Measurements from ENCODE around the gene ELF1.

Gene ELF1

GRCh38 chr13:41025518-41025917, 6.4 kb upstream of the ELF1 start:
- TF ChIP-seq CTCF (IDR thresholded peaks at IDR 0.05; ENCODE audit: low read depth, low read length) = no peak
- DNase-seq (ENCODE audit: extremely low read depth, low read depth) = no peak

- no peak for DNase-seq (ENCODE audit: extremely low read depth, low read depth)
- TF ChIP-seq CTCF (IDR thresholded peaks at IDR 0.05; ENCODE audit: low read depth, low read length) = no peak
These were observed 647 bp upstream of the ELF1 start for GRCh38 chr13:41019578-41020347.

GRCh38 chr13:41018602-41018948, 541 bp downstream of the ELF1 start:
- TF ChIP-seq CTCF (IDR thresholded peaks at IDR 0.05; ENCODE audit: low read depth, low read length) = no peak
- DNase-seq (ENCODE audit: extremely low read depth, low read depth) = no peak

GRCh38 chr13:41017817-41018601, 1.1 kb downstream of the ELF1 start:
- no peak for DNase-seq (ENCODE audit: extremely low read depth, low read depth)
- TF ChIP-seq CTCF (IDR thresholded peaks at IDR 0.05; ENCODE audit: low read depth, low read length) = no peak

GRCh38 chr13:41017159-41017558, 2.0 kb downstream of the ELF1 start:
- no peak for DNase-seq (ENCODE audit: extremely low read depth, low read depth)
- no peak for TF ChIP-seq CTCF (IDR thresholded peaks at IDR 0.05; ENCODE audit: low read depth, low read length)

GRCh38 chr13:41015920-41016319, 3.2 kb downstream of the ELF1 start:
- no peak for TF ChIP-seq CTCF (IDR thresholded peaks at IDR 0.05; ENCODE audit: low read depth, low read length)
- DNase-seq (ENCODE audit: extremely low read depth, low read depth) = no peak

- no peak for DNase-seq (ENCODE audit: extremely low read depth, low read depth)
- TF ChIP-seq CTCF (IDR thresholded peaks at IDR 0.05; ENCODE audit: low read depth, low read length) = no peak
These were observed 5.3 kb downstream of the ELF1 start for GRCh38 chr13:41013835-41014234.

Measured in AG09319 (cell line).